GM18511 (cell line): ENCODE results near the gene ACADSB.

Source experiments
- ATAC-seq: cut with Tn5 transposase; IDR thresholded peaks from one replicate; pipeline ENCODE4 v1.9.1; 2021; ENCODE audit warnings: mild to moderate bottlenecking, moderate library complexity; ENCODE audit not compliant: unreplicated experiment

ACADSB gene

DNA sequence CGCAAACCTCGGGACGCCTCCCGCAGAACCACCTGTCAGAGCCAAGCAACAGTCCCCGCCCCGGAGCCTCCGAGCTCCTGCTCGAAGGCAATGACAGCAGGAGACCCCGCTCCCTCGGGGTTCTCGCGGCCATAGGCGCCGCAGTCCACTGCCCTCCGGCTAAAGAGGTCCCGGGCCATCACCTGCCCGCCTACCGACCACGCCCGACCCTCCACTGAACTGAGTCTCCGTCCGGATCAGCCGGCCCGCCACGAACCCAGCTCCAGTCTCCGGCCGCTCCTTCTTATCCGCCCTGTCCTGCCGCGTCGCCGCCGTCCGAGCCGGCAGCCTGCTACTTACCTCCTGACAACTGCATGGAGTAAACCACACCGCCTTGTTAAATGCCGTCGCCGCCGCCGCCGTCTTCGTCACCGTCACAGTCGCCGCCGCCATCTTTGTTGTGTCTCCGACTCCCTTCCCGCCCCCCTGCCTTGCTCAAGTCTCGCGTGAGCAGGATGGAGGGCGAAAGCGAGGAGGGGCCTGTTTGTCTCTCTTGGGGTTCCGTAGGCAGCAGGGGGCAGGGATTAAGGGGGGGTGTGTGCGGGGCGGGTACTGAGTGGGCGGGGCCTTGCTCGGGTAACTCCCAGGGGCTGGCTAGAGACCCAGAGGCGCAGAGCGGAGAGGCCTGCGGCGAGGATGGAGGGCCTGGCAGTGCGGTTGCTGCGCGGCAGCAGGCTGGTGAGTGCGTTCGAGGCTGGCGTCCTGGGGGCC, at the start of gene ACADSB, which contains the start of gene IKZF5:
Gene ACADSB (plus strand): TSS at position 652 of the 750 bp plus-strand sequence. CDS start 24 bp downstream, at position 676.
Gene IKZF5 (minus strand): TSS at position 441 of the 750 bp plus-strand sequence. CDS start 10,170 bp downstream, outside the sequence.
- peak; percentile 87 for ATAC-seq

GRCh38 chr10:122962405-122962804, 46.4 kb upstream of the ACADSB start:
- ATAC-seq: no peak

- no peak for ATAC-seq
Observed at GRCh38 chr10:122966879-122967278, 41.9 kb upstream of the ACADSB start.

DNA sequence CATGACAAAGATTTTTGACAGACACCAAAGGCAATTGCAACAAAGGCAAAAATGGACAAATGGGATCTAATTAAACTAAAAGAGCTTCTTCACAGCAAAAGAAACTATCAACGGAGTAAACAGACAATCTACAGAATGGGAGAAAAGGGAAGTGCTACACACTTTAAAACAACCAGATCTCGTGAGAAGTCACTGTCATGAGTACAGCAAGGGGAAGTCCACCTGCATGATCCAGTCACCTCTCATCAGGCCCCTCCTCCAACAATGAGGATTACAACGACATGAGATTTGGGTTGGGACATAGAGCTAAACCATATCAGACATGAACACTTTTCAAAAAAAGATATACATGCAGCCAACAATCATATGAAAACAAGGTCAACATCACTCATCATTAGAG, 40.1 kb upstream of the ACADSB start:
- no peak for ATAC-seq

DNA sequence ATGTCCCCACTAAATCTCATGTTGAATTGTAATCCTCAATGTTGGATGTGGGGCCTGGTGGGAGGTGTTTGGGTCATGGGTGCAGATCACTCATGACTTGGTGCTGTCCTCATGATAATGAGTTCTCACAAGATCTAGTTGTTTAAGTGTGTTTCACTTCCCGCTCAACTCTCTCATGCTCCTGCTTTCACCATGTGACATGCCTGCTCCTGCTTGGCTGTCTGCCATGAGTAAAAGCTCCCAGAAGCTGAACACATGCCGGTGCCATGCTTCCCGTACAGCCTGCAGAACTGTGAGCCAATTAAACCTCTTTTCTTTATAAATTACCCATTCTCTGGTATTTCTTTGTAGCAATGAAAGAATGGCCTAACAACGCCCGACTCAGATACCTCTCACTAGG, 34.8 kb upstream of the ACADSB start:
- no peak for ATAC-seq

- no peak for ATAC-seq
Observed at GRCh38 chr10:122974543-122975064, 34.2 kb upstream of the ACADSB start.

- peak; percentile 98 for ATAC-seq
Observed at GRCh38 chr10:122980209-122981065, 28.4 kb upstream of the ACADSB start, which contains the start of gene PSTK. Gene PSTK, plus strand, starts transcription at chr10:122980401. Its CDS starts 79 bp downstream, at chr10:122980480.

- no peak for ATAC-seq
Observed at GRCh38 chr10:122981066-122981464, 27.7 kb upstream of the ACADSB start.

DNA sequence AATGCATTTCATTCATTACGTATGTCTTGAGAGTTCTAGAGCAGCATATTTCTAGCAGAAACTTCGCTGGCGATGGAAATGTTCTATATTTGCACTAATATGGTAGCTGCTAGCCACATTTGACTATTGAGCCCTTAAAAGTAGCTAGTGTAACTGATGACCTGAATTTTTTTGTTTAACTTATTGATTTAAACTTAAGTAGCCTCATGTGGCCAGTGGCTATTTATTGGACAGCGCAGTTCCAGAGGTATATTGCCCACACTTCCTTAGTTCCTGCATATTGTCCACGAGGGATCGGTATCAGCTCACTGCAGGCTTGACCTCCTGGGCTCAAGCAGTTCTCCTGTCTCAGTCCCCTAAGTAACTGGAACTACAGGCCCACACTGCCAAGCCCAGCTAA, 24.9 kb upstream of the ACADSB start:
- no peak for ATAC-seq

DNA sequence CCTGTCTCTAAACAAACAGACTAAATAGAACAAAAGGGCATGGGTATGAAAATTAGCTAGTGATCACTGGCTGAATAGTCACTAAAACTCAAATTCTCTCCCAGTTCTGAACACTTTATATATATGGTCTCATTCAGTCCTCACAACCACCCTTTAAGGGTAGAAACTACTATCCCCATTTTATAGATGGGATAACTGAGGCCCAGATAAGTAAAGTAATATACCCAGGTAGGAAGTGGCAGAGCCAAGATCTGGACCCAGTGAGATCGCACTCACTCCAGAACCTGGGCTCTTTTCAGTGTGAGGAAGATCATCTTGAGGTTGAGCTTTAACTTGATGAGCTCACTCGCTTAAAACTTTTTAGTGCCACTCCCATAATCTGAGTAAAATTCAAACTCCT, 24.1 kb upstream of the ACADSB start:
- ATAC-seq: no peak

DNA sequence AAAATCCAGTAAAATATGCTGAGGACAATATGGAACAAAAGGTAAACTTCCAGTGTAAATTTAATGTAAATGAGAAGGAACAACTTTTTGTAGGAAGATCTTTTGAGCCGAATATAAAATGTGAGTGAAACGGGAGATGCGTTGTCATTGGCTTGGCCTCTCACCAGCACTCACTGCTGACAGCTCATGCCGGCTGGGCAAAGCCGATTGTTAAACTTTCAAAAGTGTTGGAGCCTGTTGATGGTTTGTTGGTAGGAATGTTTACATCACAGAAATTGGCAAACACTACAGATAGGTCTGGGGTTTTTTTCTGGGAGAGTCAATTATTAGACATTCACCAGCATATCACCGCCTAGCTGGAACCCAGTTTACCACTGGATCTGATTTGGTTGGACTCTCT, 22.5 kb upstream of the ACADSB start:
- no peak for ATAC-seq

DNA sequence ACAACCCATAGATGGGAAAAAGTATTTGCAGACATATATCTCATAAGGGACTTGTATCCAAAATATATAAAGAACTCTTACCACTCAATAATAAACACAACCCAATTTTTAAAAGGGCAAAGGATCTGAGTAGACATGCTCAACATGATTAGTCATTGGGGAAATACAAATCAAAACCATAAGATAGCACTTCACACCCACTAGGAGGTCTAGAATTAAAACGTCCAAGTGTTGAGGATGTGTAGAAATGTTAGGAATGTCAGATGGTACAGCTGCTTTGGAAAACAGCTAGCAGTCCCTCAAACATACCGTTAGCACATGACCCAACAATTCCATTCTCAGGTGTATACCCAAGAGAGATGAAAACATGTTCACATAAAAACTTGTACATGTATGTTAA, 20.3 kb upstream of the ACADSB start:
- no peak for ATAC-seq

DNA sequence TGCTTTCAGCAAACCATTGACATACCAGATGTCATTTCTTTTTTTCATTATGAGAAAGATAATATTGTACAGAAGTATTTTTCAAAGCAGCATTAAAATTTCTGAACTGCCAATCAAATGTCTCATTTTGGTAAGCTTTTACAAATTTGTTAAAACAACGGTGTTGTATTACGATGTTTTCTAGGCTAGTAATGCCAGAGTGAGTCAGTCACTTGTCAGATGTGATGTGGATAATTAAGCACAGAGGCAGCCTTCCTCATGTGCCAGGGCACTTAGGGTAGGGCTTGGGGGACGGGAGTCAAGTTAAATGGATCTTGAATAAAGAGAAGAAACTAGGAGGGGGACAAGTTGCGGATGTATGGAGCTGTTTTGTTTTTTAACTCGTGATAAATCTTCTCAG, 18.5 kb upstream of the ACADSB start:
- ATAC-seq: no peak

DNA sequence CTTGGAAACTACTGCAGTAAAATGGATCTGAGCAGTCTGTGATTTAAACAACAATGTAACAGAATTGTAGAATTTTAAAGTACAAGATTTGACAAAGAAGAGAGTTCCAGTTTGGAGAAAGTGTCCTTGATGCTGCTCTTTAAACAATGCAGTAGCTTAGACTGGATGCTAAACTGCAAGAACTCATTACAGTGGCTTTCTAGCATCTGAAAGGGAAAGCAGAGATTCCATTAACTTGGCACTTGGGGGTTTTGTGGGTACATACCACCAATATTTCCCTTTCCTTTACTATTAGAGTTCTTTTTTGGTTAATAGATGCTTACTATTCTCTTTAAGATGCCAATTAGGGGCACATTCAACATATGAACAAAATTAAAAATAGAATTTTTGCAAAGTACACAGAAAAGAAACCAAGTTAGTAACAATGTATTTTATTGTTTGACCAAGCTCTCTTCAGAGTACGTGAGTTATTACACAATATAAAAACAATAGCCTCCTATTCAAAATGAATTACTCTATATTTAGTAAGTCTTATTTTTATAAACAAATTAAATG, 16.7 kb upstream of the ACADSB start:
- ATAC-seq: no peak

DNA sequence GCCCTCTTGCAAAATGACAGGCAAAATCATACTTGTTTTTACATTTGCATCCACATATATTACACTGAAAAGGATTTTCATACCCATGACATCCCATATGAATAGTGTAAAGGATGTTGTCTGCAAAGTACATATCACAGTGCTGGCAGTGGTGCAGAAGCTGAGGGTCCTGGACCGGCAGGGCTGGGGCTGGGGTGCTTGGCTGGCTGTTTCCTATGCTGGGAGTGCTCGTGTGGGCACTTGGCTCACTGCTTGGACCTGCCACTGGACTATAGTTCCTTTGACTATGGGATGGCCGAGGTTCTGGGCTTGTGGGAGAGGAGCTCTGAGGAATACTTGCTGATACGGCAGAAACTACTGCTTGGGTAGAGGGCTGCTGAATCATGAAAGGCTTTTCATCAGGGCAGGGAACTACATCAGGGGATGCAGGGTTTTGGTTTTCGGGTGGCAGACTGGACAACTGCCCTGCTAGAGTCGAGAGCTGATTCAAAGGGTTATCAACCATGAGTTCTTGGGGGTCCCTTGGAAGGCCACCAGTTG, 14.9 kb upstream of the ACADSB start:
- ATAC-seq: no peak

- ATAC-seq: no peak
Observed at GRCh38 chr10:122995936-122996335, 12.9 kb upstream of the ACADSB start.

GRCh38 chr10:122997864-122998263, 10.9 kb upstream of the ACADSB start:
- no peak for ATAC-seq

DNA sequence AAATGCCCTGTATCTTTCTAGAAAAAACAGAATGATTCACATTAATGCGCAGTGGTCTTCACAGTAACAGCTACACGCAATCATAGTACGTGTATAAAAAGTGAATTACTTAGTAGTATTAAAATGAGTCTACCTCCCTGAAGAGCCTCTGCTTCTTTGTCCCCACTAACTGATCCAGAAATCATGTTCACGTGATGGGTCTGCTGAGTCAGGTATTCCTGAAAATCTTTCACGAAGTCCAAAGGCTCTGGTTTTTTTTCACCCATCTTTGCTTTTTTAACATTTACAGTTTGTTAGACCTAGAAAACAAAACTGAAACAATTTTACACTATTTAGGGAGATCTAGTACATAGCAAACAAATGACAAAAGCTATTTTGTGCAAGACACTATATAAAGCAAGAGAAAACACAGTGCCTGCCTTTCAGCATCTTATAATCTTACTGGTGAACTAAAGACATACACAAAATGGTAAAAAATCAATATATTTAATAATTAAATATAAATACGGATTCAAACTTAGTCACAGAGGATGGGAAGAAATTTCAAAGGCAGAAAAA, 10.4 kb upstream of the ACADSB start:
- ATAC-seq: no peak

- no peak for ATAC-seq
Observed at GRCh38 chr10:122998934-122999333, 9.9 kb upstream of the ACADSB start.

- ATAC-seq: no peak
Observed at GRCh38 chr10:122999347-122999746, 9.5 kb upstream of the ACADSB start.

DNA sequence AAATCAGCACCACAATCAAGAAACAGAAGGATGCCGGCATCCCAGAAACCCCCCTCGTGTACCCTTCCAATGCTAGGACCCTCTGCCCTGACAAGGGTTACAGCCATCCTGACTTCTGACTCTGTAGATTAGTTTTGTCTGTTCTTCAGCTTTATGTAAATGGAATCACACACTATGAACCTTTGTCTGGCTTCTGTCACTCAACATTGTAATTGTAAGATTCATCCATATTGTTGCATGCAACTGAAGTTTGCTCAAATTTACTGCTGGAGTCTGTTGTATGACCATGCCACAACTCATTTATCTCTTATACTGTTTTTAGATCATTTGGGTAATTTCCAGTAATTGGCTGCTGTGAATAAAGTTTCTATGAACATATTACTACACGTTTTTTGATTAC, 8.7 kb upstream of the ACADSB start:
- no peak for ATAC-seq
